ENCODE data around the gene RPS6KA3. TPM values are rescaled to one million over a fixed set of nuclear protein-coding genes. Genes with fewer than 3 reads are reported as not detected.
"Not testable (repeated sequence)": the region's sequence is repeated elsewhere in the genome, so short reads cannot be mapped to it uniquely, and the experiment has no call there.

RPS6KA3 gene
- total RNA-seq, 4 donors from 2014 or later: 33.8 to 55.4 (median 46.4) TPM

DNA sequence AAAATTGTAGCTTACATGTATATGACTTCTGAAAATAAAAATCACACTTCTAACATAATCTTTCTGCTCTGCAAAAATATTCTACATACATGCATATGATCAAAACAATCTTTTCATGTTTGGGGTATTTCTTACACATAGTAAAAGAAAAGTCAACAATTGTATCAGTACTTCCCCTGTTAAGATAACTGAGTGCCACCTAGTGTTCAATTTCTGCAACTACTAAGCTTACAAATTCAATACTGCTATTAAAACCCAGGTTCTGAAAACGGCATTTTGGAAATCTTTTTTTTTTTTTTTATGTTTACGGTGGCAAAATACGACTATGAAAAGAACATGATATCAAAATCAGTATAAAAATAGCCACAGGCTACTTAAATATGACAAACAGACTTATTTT, 139.3 kb downstream of the RPS6KA3 start:
- 0 to 8% methylated on average over 2 to 3 of the region's 3 CpGs for WGBS, 2 donors (ENCODE audit: low coverage in 1 of 2)

DNA sequence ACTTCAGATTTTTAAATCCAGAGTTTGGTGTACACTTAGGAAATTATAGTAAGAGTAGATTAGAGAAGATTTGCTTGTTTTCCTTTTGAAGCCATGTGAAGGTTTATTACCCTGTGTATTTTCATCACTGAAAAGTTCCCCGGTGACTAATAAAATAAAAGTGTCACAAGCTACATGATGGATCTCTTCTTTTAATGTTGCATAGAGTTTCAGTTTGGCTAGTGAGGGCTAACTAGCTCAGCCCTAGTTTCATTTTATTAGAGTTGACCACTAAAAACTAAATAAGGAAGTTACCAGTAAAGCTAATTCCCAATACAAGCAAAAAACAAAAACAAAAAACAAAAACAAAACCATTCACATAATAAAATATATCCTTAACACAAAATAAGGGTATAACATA, 139.9 kb downstream of the RPS6KA3 start:
- peaks cover 0 to 30% of the 10 kb centered on the region in 2 donors for H3K36me3 ChIP-seq
- not testable (repeated sequence) for H3K27me3 ChIP-seq, H3K4me1 ChIP-seq, H3K4me3 ChIP-seq, H3K9me3 ChIP-seq, H3K27ac ChIP-seq, ATAC-seq
- WGBS, 2 donors (ENCODE audit: low coverage in 1 of 2): no CpG with 5 or more reads among the region's 1 CpG

More for the DNA sequence above, 139.3 kb downstream of the RPS6KA3 start:
- H3K9me3 ChIP-seq, H3K27me3 ChIP-seq, H3K4me1 ChIP-seq, H3K4me3 ChIP-seq, H3K27ac ChIP-seq, ATAC-seq: not testable (repeated sequence)
- H3K36me3 ChIP-seq: peaks cover 0 to 36% of the 10 kb centered on the region in 2 donors
- TF ChIP-seq, protein P1, sequence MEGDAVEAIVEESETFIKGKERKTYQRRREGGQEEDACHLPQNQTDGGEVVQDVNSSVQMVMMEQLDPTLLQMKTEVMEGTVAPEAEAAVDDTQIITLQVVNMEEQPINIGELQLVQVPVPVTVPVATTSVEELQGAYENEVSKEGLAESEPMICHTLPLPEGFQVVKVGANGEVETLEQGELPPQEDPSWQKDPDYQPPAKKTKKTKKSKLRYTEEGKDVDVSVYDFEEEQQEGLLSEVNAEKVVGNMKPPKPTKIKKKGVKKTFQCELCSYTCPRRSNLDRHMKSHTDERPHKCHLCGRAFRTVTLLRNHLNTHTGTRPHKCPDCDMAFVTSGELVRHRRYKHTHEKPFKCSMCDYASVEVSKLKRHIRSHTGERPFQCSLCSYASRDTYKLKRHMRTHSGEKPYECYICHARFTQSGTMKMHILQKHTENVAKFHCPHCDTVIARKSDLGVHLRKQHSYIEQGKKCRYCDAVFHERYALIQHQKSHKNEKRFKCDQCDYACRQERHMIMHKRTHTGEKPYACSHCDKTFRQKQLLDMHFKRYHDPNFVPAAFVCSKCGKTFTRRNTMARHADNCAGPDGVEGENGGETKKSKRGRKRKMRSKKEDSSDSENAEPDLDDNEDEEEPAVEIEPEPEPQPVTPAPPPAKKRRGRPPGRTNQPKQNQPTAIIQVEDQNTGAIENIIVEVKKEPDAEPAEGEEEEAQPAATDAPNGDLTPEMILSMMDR (IDR thresholded peaks at IDR 0.05): peak in 1 of 4 experiments; percentile 41

DNA sequence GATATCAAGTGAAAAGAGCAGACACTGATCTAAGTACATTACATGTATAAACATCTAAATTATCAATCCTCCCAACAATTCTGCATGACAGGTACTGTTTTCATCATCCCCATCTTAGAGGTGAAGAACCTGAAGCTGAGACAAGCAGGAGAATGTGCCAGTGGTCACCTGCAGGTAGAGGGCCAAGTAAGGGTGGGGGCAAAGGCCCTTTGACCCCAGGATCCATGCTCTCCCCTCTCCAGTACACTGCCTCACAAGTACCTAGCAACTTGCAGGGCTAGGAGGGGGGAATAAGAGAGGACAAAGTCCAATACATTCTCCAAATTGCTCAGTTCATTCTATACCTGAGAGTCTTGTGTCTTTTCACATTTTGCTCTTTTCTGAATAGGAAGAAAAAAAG, 141.7 kb downstream of the RPS6KA3 start:
- H3K4me3 ChIP-seq: no peak overlapping the region
- peaks cover 0 to 12% of the 10 kb centered on the region in 2 donors for H3K36me3 ChIP-seq
- TF ChIP-seq POLR2AphosphoS5 (IDR thresholded peaks at IDR 0.05) (no peak), EP300 (IDR thresholded peaks at IDR 0.05) (no peak), POLR2A (IDR thresholded peaks at IDR 0.05) (no peak)
- TF ChIP-seq, protein P1 (IDR thresholded peaks at IDR 0.05): no peak
- no peaks in the 10 kb centered on the region for H3K9me3 ChIP-seq
- H3K4me1 ChIP-seq: no peaks in the 10 kb centered on the region
- no peak overlapping the region for H3K27ac ChIP-seq
- ATAC-seq: no peak
- no peaks in the 10 kb centered on the region for H3K27me3 ChIP-seq

DNA sequence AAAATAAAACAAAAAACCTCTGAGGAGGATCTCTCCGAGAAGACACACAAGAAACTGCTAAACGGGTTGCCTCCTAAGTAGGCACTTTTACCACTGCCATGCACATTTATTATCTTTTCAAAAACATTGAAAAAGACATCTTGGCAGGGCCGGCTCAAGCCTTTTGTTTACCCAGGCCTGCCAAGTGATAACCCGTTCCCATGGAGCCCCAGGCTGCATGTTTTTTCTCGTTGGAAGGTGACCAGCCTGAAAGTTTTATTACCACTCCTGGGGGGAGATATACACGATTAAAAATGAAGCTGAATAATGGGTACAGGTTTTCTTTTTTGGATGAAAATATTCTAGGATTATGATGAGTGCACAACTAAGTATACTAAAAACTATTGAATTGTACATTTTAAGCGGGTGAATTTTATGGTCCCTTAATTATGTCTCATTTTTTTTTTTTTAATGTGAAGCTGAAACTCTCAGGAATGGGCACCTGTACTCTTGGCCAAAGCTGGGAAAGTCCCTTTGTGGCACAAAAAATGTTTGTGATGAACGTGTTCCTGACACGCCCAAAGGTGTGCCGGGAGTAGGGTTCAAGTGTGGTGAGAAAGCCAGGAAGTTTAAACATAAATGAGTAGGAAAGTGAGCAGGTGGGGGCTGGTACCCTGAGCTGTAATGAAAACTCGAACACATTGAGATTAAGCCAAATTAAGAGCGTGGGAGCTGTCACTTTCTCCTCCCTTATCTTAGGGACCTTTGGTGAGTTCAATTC, 148.5 kb downstream of the RPS6KA3 start:
- TF ChIP-seq, protein P1 (IDR thresholded peaks at IDR 0.05): no peak
- TF ChIP-seq POLR2A (IDR thresholded peaks at IDR 0.05): no peak
- TF ChIP-seq EP300 (IDR thresholded peaks at IDR 0.05): no peak
- no peak for TF ChIP-seq POLR2AphosphoS5 (IDR thresholded peaks at IDR 0.05)
- Histone ChIP-seq H3K27me3 (peaks cover 19% of the 10 kb centered on the region), H3K4me1 (peaks cover 0 to 12% (median 6%) of the 10 kb centered on the region in 3 donors), H3K4me3 (no peak overlapping the region), H3K9me3 (no peaks in the 10 kb centered on the region), H3K27ac (no peak overlapping the region), H3K36me3 (no peaks in the 10 kb centered on the region)
- no peak for ATAC-seq
- WGBS, 2 donors (ENCODE audit: low coverage in 1 of 2): 31 to 49% methylated on average over 8 to 10 of the region's 12 CpGs

DNA sequence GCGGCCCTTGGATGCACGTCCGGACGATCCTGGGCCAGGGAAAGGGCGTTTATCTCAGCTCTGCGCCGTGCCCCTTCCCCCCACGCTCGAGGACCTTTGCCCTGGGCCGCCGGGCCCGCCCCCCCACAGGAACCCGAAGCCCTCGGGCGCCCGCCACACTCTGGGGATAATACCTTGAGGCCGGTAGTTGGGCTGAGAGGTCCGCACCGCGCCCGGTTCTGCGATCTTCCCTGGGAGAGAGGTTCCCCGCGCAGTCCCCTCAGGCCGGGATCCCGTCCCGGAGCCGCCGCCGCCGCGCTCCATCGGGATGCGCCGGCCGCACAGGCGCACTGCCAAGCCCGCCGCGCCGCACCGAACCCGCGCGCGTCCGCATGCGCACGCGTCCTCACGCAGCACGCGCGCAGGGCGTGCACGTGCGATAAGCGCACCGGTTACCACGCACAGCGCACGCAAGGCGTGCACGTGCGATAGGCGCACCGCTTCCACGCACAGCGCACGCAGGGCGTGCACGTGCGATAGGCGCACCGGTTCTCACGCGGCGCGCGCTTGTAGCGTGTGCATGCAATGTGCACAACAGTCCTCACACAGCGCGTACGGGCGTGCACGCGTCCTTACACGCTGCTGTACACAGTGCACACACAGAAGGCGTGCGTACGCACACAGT, 150.0 kb downstream of the RPS6KA3 start, which contains the start of gene MAP7D2:
TSS of gene MAP7D2 (minus strand) at position 331 of the 664 bp plus-strand sequence. CDS start at position 303, 28 bp downstream.
- TF ChIP-seq EP300 (IDR thresholded peaks at IDR 0.05) (no peak), POLR2AphosphoS5 (IDR thresholded peaks at IDR 0.05) (no peak), POLR2A (IDR thresholded peaks at IDR 0.05) (no peak)
- TF ChIP-seq, protein P1 (IDR thresholded peaks at IDR 0.05): no peak
- 86% methylated on average over 7 of the region's 91 CpGs; no CpG with 5 or more reads in 1 of the 2 donors for WGBS, 2 donors (ENCODE audit: low coverage in 1 of 2)
- no peaks in the 10 kb centered on the region for H3K9me3 ChIP-seq
- H3K4me3 ChIP-seq: peak within 1 kb of the TSS in 1 of 2 donors; percentile 44
- ATAC-seq: no peak
- H3K36me3 ChIP-seq: no peaks in the 10 kb centered on the region
- peaks cover 19% of the 10 kb centered on the region for H3K27me3 ChIP-seq
- no peak within 1 kb of the TSS for H3K27ac ChIP-seq
- peaks cover 0 to 12% (median 6%) of the 10 kb centered on the region in 3 donors for H3K4me1 ChIP-seq
